Uterus (tissue), 4 donors: ENCODE data around the gene KCNMA1. TPM values are rescaled to one million over a fixed set of nuclear protein-coding genes. Genes with fewer than 3 reads are reported as not detected.

Experiments used
- DNase-seq, 2 donors: peaks; one replicate each; pipeline ENCODE4 v3.0.0-alpha.2; 2019 to 2020
- H3K27ac ChIP-seq, 2 donors: fragments of 200-600 bp; sonication (generic); 1 replicate in 1 of 2; 2 replicates in 1 of 2; pipeline ENCODE4 v1.5.1; 2016 to 2018
- H3K27me3 ChIP-seq, 2 donors: fragments of 200-600 bp; sonication (generic); one replicate each; pipeline ENCODE4 v1.5.1; 2018 to 2019; ENCODE audit warnings: control low read depth in 1 of 2
- H3K36me3 ChIP-seq, 2 donors: fragments of 200-600 bp; sonication (generic); one replicate each; pipeline ENCODE4 v1.5.1; 2019; ENCODE audit warnings: control low read depth in 1 of 2
- H3K4me1 ChIP-seq, 2 donors: fragments of 200-600 bp; sonication (generic); one replicate each; pipeline ENCODE4 v1.5.1; 2018 to 2019; ENCODE audit warnings: control low read depth in 1 of 2
- H3K4me3 ChIP-seq, 2 donors: fragments of 200-600 bp; sonication (generic); 1 replicate in 1 of 2; 2 replicates in 1 of 2; pipeline ENCODE4 v1.5.1; 2018 to 2019; ENCODE audit warnings: mild to moderate bottlenecking in 1 of 2
- H3K9me3 ChIP-seq, 2 donors: fragments of 200-600 bp; sonication (generic); one replicate each; pipeline ENCODE4 v1.5.1; 2019; ENCODE audit warnings: control low read depth in 1 of 2
- POLR2A ChIP-seq, 2 donors: fragments of 450-650 bp; IDR thresholded peaks; one replicate each; pipeline ENCODE4 v1.6.1; 2016; ENCODE audit warnings: antibody characterized with exemption in 2 of 2, mild to moderate bottlenecking in 1 of 2, moderate library complexity in 1 of 2
- intact Hi-C: fragments of 100-400 bp; cut with DNase I; formaldehyde crosslinking; loops from one replicate; pipeline ENCODE4 v1.15.1; 2023; ENCODE audit warnings: low total_unique reads
- total RNA-seq, 4 donors: library from RNA; depleted of rRNA in 3 of 4; stranded (reverse); fragments of >200 nt in 3 of 4; gene quantifications; one replicate each; pipeline versions ENCODE4 v1.1.0 to v1.2.4, GENCODE V29; 2014 to 2023
- TF ChIP-seq, protein P1 (sequence below), 4 experiments: fragments of 200-600 bp in 2 of 4; fragments of 450-650 bp in 2 of 4; sonication (generic) in 2 of 4; IDR thresholded peaks; one replicate each; pipeline ENCODE4 v1.5.1; 2016 to 2019; ENCODE audit warnings: antibody characterized with exemption in 4 of 4, mild to moderate bottlenecking in 2 of 4, moderate library complexity in 1 of 4
- donor health status: DM: yes; HTN: yes; CAD: no.

The KCNMA1 gene
- total RNA-seq, 4 donors from 2014 or later, result 86.2 to 236 (median 164) TPM

DNA sequence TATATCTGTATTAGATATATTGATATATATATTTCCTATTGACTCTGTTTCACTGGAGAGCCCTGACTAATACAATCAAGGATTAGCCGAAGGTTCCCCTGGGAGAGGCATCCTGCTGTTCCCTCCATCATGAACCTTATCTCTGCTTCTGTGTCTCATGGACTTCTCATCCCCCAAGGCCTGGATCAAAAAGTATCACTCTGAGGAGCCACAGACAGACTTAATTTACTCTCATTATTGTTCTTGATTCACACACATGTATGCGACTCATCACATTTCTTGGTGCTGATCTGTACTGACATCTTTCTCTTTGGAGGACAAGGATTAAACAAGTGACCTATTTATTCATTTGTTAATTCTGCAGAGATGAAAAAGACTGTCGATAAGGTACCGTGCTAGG, 550.2 kb downstream of the KCNMA1 start:
- Histone ChIP-seq H3K27ac (no peak overlapping the region), H3K4me3 (no peak overlapping the region), H3K36me3 (no peaks in the 10 kb centered on the region), H3K9me3 (no peaks in the 10 kb centered on the region), H3K4me1 (peaks cover 0 to 5% of the 10 kb centered on the region in 2 donors), H3K27me3 (no peaks in the 10 kb centered on the region)
- TF ChIP-seq, protein P1, sequence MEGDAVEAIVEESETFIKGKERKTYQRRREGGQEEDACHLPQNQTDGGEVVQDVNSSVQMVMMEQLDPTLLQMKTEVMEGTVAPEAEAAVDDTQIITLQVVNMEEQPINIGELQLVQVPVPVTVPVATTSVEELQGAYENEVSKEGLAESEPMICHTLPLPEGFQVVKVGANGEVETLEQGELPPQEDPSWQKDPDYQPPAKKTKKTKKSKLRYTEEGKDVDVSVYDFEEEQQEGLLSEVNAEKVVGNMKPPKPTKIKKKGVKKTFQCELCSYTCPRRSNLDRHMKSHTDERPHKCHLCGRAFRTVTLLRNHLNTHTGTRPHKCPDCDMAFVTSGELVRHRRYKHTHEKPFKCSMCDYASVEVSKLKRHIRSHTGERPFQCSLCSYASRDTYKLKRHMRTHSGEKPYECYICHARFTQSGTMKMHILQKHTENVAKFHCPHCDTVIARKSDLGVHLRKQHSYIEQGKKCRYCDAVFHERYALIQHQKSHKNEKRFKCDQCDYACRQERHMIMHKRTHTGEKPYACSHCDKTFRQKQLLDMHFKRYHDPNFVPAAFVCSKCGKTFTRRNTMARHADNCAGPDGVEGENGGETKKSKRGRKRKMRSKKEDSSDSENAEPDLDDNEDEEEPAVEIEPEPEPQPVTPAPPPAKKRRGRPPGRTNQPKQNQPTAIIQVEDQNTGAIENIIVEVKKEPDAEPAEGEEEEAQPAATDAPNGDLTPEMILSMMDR (IDR thresholded peaks at IDR 0.05), result no peak
- TF ChIP-seq POLR2A (IDR thresholded peaks at IDR 0.05), result no peak
- DNase-seq, result no peak
- intact Hi-C loops, result no loop called here

DNA sequence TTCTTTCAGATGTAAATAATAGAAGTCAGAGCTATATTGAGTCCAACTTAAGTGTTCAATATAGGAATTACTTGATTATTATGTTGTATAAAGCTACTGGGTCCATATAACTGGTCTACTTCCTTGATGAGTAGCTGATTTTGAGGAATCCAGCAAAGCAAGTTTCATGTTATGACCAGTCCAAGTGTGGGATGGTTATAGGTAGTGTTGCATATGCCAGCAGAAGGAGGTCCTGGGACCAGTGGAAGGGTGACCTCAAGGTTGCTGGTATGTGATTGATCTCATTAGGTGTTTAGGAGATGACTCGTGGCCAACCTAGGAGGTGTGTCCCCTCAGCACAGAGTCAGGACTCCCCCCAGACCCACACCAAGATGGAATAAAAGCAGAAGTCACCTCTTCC, 551.5 kb downstream of the KCNMA1 start:
- H3K4me1 ChIP-seq, result peaks cover 0 to 6% of the 10 kb centered on the region in 2 donors
- TF ChIP-seq POLR2A (IDR thresholded peaks at IDR 0.05), result no peak
- TF ChIP-seq, protein P1 (IDR thresholded peaks at IDR 0.05), result no peak
- H3K27ac ChIP-seq, result no peak overlapping the region
- no peak for DNase-seq
- no peaks in the 10 kb centered on the region for H3K9me3 ChIP-seq
- H3K4me3 ChIP-seq, result no peak overlapping the region
- H3K36me3 ChIP-seq, result no peaks in the 10 kb centered on the region
- no peaks in the 10 kb centered on the region for H3K27me3 ChIP-seq
- intact Hi-C loops, result no loop called here

DNA sequence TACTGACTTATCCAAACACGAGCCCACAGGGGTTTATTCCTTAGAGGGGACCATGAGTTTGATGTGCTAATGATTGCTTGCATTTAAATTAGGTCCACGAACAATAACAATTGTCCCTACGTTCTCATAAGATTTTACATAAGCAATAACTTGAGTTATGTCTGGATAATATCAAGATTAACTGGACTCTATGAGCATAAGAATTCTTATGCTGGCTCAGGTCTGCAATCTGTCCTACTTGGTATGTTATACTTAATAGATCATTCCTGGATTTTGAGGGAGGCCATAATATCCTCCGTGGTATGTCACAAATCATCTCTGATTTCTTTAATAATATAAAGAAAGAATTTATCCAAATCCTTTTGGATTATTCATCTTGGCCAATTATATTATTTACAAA, 552.3 kb downstream of the KCNMA1 start:
- DNase-seq, result no peak
- Histone ChIP-seq H3K27me3 (no peaks in the 10 kb centered on the region), H3K9me3 (no peaks in the 10 kb centered on the region), H3K36me3 (no peaks in the 10 kb centered on the region), H3K27ac (peak overlapping the region; percentile 64 to 67), H3K4me1 (peaks cover 0 to 10% of the 10 kb centered on the region in 2 donors), H3K4me3 (no peak overlapping the region)
- no peak for TF ChIP-seq POLR2A (IDR thresholded peaks at IDR 0.05)
- TF ChIP-seq, protein P1 (IDR thresholded peaks at IDR 0.05), result no peak
- intact Hi-C loops, result no loop called here

DNA sequence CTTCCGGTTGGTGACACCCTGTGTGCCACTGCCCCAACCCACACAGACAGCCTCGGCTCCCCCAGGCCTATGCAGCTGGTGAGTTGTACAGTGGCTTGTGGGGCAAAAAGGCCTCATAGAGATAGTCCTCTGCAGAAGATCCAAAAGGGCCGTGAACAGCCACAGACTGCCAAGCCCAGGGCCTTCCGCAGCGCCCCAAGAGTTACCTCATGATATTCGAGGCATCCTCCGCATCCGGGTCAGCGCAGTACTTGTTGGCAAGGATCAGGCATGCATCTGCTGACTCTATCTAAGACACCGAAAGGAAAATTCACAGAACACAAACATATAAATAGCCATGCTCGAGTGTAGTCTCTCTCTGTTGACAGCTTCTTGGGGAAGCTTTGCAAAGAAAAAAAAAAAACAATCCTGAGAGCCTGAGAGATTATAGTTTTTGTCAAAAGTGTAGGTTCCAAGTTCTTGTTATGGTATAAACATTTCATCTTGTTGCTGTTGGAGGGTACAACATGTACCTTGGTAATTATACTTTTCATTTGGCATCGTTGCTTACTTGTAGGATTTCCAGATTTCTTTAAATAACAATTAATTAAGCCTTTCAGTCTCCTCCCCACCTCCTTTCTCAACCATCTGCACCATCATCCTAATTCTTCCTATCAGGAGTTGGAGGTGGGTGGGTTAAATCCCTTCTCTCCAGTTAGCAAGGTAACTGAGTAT, 553.0 kb downstream of the KCNMA1 start:
- TF ChIP-seq, protein P1 (IDR thresholded peaks at IDR 0.05), result no peak
- TF ChIP-seq POLR2A (IDR thresholded peaks at IDR 0.05), result no peak
- Histone ChIP-seq H3K4me3 (no peak overlapping the region), H3K9me3 (no peaks in the 10 kb centered on the region), H3K27me3 (no peaks in the 10 kb centered on the region), H3K4me1 (peaks cover 0 to 10% of the 10 kb centered on the region in 2 donors), H3K27ac (peak overlapping the region; percentile 64 to 67), H3K36me3 (no peaks in the 10 kb centered on the region)
- intact Hi-C loops, result no loop called here
- DNase-seq, result peak; percentile 71

DNA sequence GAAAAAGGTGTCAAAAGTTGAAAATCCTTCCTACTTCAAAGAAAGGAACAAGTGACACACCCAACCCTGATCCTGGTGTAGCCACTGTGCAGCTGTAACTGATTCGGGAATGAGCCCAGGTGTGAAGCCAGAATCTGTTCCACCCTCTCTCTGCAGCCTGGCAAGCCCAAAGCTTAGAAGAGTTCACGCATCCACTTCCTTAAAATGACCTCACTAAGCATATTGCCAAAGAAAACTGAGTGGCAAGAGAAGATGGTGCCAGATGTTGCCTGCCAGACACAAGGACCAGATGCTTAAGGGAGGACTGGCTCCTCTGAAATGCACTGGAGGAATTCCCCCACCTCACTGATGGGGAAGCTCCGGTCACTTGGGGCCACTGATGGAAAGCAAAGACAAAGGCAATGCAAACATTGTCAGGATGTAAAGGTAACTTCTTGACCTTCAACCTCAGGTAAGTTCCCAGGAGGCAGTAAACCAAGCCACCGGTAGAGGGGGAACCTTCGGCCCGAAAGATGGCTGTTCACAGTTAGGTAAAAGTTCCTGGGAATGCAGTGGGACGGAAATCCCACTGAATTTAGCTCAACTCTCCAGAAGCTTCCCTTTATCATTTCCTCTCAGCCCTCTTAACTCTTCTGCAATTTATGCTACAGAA, 554.9 kb downstream of the KCNMA1 start:
- Histone ChIP-seq H3K27ac (no peak overlapping the region), H3K4me3 (no peak overlapping the region), H3K9me3 (no peaks in the 10 kb centered on the region), H3K4me1 (peaks cover 1 to 10% of the 10 kb centered on the region in 2 donors), H3K27me3 (no peaks in the 10 kb centered on the region), H3K36me3 (no peaks in the 10 kb centered on the region)
- intact Hi-C loops, result no loop called here
- DNase-seq, result no peak
- TF ChIP-seq POLR2A (IDR thresholded peaks at IDR 0.05), result no peak
- TF ChIP-seq, protein P1 (IDR thresholded peaks at IDR 0.05), result no peak
